Upper lobe of right lung (tissue), 1 donor: ENCODE results near the gene MAP1LC3B. TPM values are rescaled to one million over a fixed set of nuclear protein-coding genes. Genes with fewer than 3 reads are reported as not detected.

Experiments used
- ATAC-seq: fragments of 200-7000 bp; cut with Tn5 transposase; one replicate; pipeline ENCODE4 v1.9.1; 2020; ENCODE audit warnings: mild to moderate bottlenecking, moderate library complexity
- DNase-seq: peaks from one replicate; pipeline ENCODE4 v3.0.0-alpha.2; 2020
- H3K27ac ChIP-seq: fragments of 200-600 bp; one replicate; pipeline ENCODE4 v1.8.0; 2022
- H3K27me3 ChIP-seq: fragments of 200-600 bp; one replicate; pipeline ENCODE4 v1.8.0; 2022; ENCODE audit warnings: mild to moderate bottlenecking
- H3K36me3 ChIP-seq: fragments of 200-600 bp; one replicate; pipeline ENCODE4 v1.8.0; 2022
- H3K4me1 ChIP-seq: fragments of 200-600 bp; one replicate; pipeline ENCODE4 v1.8.0; 2022
- H3K4me3 ChIP-seq: fragments of 200-600 bp; one replicate; pipeline ENCODE4 v1.8.0; 2022; ENCODE audit warnings: mild to moderate bottlenecking
- H3K9me3 ChIP-seq: fragments of 200-600 bp; one replicate; pipeline ENCODE4 v1.8.0; 2022
- CTCF ChIP-seq: fragments of 200-600 bp; IDR thresholded peaks from one replicate; pipeline ENCODE4 v1.8.0; 2022; ENCODE audit warnings: antibody characterized with exemption
- intact Hi-C: fragments of 100-400 bp; cut with DNase I; formaldehyde crosslinking; loops from one replicate; pipeline ENCODE4 v1.11.0; 2022
- total RNA-seq: library from RNA; stranded (reverse); fragmentation: NEBNext Ultra II Directional; extraction: Animal tissue kit (Norgen Biotek cat#: 25700); gene quantifications from one replicate; pipeline ENCODE4 v1.2.1, GENCODE V29; 2021
- donor health status: DM: no; HTN: yes; CAD: no; lungs with severe emphysema.

MAP1LC3B gene
- total RNA-seq, 1 donor from 2014 or later = 70.4 TPM

- DNase-seq (no peak), ATAC-seq (no peak)
- no peak for TF ChIP-seq CTCF
- Histone ChIP-seq H3K36me3 (peaks cover 3% of the 10 kb centered on the region), H3K4me3 (no peak overlapping the region), H3K27ac (no peak overlapping the region), H3K4me1 (peaks cover 19% of the 10 kb centered on the region), H3K9me3 (no peaks in the 10 kb centered on the region), H3K27me3 (no peaks in the 10 kb centered on the region)
- intact Hi-C loops = no loop called here
These were observed 45.2 kb downstream of the MAP1LC3B start for GRCh38 chr16:87437327-87437726.

GRCh38 chr16:87437911-87438610 is 45.9 kb downstream of the MAP1LC3B start:
- Histone ChIP-seq H3K4me1 (peaks cover 19% of the 10 kb centered on the region), H3K4me3 (no peak overlapping the region), H3K27ac (no peak overlapping the region), H3K36me3 (no peaks in the 10 kb centered on the region), H3K27me3 (no peaks in the 10 kb centered on the region), H3K9me3 (no peaks in the 10 kb centered on the region)
- intact Hi-C loops = no loop called here
- DNase-seq = no peak
- TF ChIP-seq CTCF = no peak
- no peak for ATAC-seq

- DNase-seq (no peak), ATAC-seq (no peak)
- no peak overlapping the region for H3K4me3 ChIP-seq
- no peak for TF ChIP-seq CTCF
- H3K27me3 ChIP-seq = no peaks in the 10 kb centered on the region
- peaks cover 19% of the 10 kb centered on the region for H3K4me1 ChIP-seq
- H3K9me3 ChIP-seq = no peaks in the 10 kb centered on the region
- no peaks in the 10 kb centered on the region for H3K36me3 ChIP-seq
- intact Hi-C loops = no loop called here
- no peak overlapping the region for H3K27ac ChIP-seq
These were observed 46.5 kb downstream of the MAP1LC3B start for GRCh38 chr16:87438611-87438985.

- no peak overlapping the region for H3K27ac ChIP-seq
- ATAC-seq (no peak), DNase-seq (no peak)
- H3K27me3 ChIP-seq = no peaks in the 10 kb centered on the region
- no peak for TF ChIP-seq CTCF
- H3K36me3 ChIP-seq = peaks cover 3% of the 10 kb centered on the region
- no peaks in the 10 kb centered on the region for H3K9me3 ChIP-seq
- intact Hi-C loops = no loop called here
- peaks cover 19% of the 10 kb centered on the region for H3K4me1 ChIP-seq
- H3K4me3 ChIP-seq = no peak overlapping the region
These were observed 47.8 kb downstream of the MAP1LC3B start for GRCh38 chr16:87439926-87440325.

- no peak overlapping the region for H3K4me3 ChIP-seq
- H3K27me3 ChIP-seq = no peaks in the 10 kb centered on the region
- no peak overlapping the region for H3K27ac ChIP-seq
- intact Hi-C loops = no loop called here
- no peaks in the 10 kb centered on the region for H3K4me1 ChIP-seq
- ATAC-seq (no peak), DNase-seq (no peak)
- TF ChIP-seq CTCF = no peak
- peaks cover 23% of the 10 kb centered on the region for H3K36me3 ChIP-seq
- no peaks in the 10 kb centered on the region for H3K9me3 ChIP-seq
These were observed 49.9 kb downstream of the MAP1LC3B start for GRCh38 chr16:87441886-87442580.
